HepG2 (cell line): Measurements from ENCODE around the gene ACSM2B. TPM values are rescaled to one million over a fixed set of nuclear protein-coding genes. Genes with fewer than 3 reads are reported as not detected.

Experiments used
- BCL3 ChIP-seq: sonication (generic); formaldehyde crosslinking; IDR thresholded peaks from 2 replicates; pipeline ENCODE4 v1.5.1; 2020; ENCODE audit warnings: mild to moderate bottlenecking, missing genetic modification reagents, moderate library complexity
- ELF4 ChIP-seq: sonication (generic); formaldehyde crosslinking; IDR thresholded peaks from 2 replicates; pipeline ENCODE4 v1.5.0; 2020; ENCODE audit warnings: missing genetic modification reagents, mild to moderate bottlenecking, moderate library complexity, borderline replicate concordance
- HBP1 ChIP-seq: IDR thresholded peaks from 2 replicates; pipeline ENCODE4 v1.6.1; 2016; ENCODE audit warnings: low read depth, control low read depth
- HOXA5 ChIP-seq: sonication (generic); formaldehyde crosslinking; IDR thresholded peaks from 2 replicates; pipeline ENCODE4 v1.4.0; 2020; ENCODE audit warnings: missing genetic modification reagents
- KDM5B ChIP-seq: sonication (generic); formaldehyde crosslinking; IDR thresholded peaks from 2 replicates; pipeline ENCODE4 v1.4.0; 2020; ENCODE audit warnings: missing genetic modification reagents, mild to moderate bottlenecking, borderline replicate concordance
- NFKB2 ChIP-seq: sonication (generic); formaldehyde crosslinking; IDR thresholded peaks from 2 replicates; pipeline ENCODE4 v1.4.0; 2020; ENCODE audit warnings: missing genetic modification reagents, borderline replicate concordance
- PATZ1 ChIP-seq: sonication (generic); formaldehyde crosslinking; IDR thresholded peaks from 2 replicates; pipeline ENCODE4 v1.4.0; 2020; ENCODE audit warnings: missing genetic modification reagents
- PHF8 ChIP-seq: sonication (generic); formaldehyde crosslinking; IDR thresholded peaks from 2 replicates; pipeline ENCODE4 v1.5.0; 2020; ENCODE audit warnings: missing genetic modification reagents
- POGK ChIP-seq: sonication (generic); formaldehyde crosslinking; conservative IDR thresholded peaks from 2 replicates; pipeline ENCODE4 v1.8.0; 2022; ENCODE audit warnings: mild to moderate bottlenecking, moderate library complexity, missing genetic modification reagents
- U2AF1 ChIP-seq: fragments of 200-400 bp; formaldehyde crosslinking; optimal IDR thresholded peaks from 2 replicates; pipeline ENCODE3; 2017; ENCODE audit warnings: mild to moderate bottlenecking, low read depth, low read length
- ZNF350 ChIP-seq: sonication (generic); formaldehyde crosslinking; IDR thresholded peaks from 2 replicates; pipeline ENCODE4 v1.4.0; 2020; ENCODE audit warnings: mild to moderate bottlenecking, low read depth, missing genetic modification reagents, borderline replicate concordance
- ZNF484 ChIP-seq: sonication (generic); formaldehyde crosslinking; IDR thresholded peaks from 2 replicates; pipeline ENCODE4 v1.5.1; 2020; ENCODE audit warnings: mild to moderate bottlenecking, low read depth, missing genetic modification reagents, borderline replicate concordance
- ZNF501 ChIP-seq: sonication (generic); formaldehyde crosslinking; IDR thresholded peaks from 2 replicates; pipeline ENCODE4 v1.5.1; 2020; ENCODE audit warnings: mild to moderate bottlenecking, moderate library complexity, missing genetic modification reagents
- ZNF547 ChIP-seq: sonication (generic); formaldehyde crosslinking; IDR thresholded peaks from 2 replicates; pipeline ENCODE4 v1.5.1; 2020; ENCODE audit warnings: mild to moderate bottlenecking, missing genetic modification reagents
- ZNF607 ChIP-seq: sonication (generic); formaldehyde crosslinking; IDR thresholded peaks from 2 replicates; pipeline ENCODE4 v1.5.1; 2020; ENCODE audit warnings: missing genetic modification reagents, mild to moderate bottlenecking, borderline replicate concordance
- polyA plus RNA-seq, 8 experiments: library from polyadenylated mRNA; depleted of rRNA in 3 of 8; stranded (reverse) in 7 of 8; unstranded in 1 of 8; fragments of >200 nt; fragmentation: Illumina TruSeq in 4 of 8; extraction: Trizol in 4 of 8; gene quantifications; 2 replicates each; pipeline versions ENCODE4 v1.2.1 to v1.2.3, GENCODE V29; 2011 to 2016; ENCODE audit warnings: low read depth in 4 of 8, missing spikeins in 1 of 8, mixed read lengths in 1 of 8; ENCODE audit not compliant: insufficient read depth in 1 of 8
- total RNA-seq, 5 experiments: library from RNA; depleted of rRNA; stranded (reverse); fragments of >200 nt; fragmentation: Illumina TruSeq; extraction: Trizol; gene quantifications; 2 replicates each; pipeline ENCODE4 v1.2.3, GENCODE V29; 2016; ENCODE audit warnings: low read depth in 1 of 5

Gene ACSM2B
- total and polyA plus RNA-seq, 2 of the 13 experiments (the other 11 are each of a cell fraction or from before 2014, with no cell fraction given) = 22.9 to 34.0 TPM

GRCh38 chr16:20622498-20622870 lies 46.3 kb upstream of the ACSM2B start (continued):
- 0 out of 2 replicates have a peak, but pooled peaks have one; percentile 38 for TF ChIP-seq BCL3 (CRISPR knock-in tag)
- TF ChIP-seq PATZ1 (CRISPR knock-in tag) = 0 out of 2 replicates have a peak, but pooled peaks have one; percentile 3
- no peak for TF ChIP-seq PHF8
- no peak for TF ChIP-seq NFKB2 (CRISPR knock-in tag)
- TF ChIP-seq ZNF501 (CRISPR knock-in tag) = peak; percentile 25; the same call in 1 of the 2 replicates
- no peak for TF ChIP-seq ZNF607 (CRISPR knock-in tag)
- 0 out of 2 replicates have a peak, but pooled peaks have one; percentile 40 for TF ChIP-seq KDM5B (CRISPR knock-in tag)
- peak; percentile 31 for TF ChIP-seq U2AF1
- no peak for TF ChIP-seq HBP1 (CRISPR knock-in tag)
- TF ChIP-seq POGK (CRISPR knock-in tag) = no peak
- TF ChIP-seq HOXA5 (CRISPR knock-in tag) = no peak
- TF ChIP-seq ZNF350 (CRISPR knock-in tag) = 0 out of 2 replicates have a peak, but pooled peaks have one; percentile 4
- TF ChIP-seq ELF4 (CRISPR knock-in tag) = no peak
- TF ChIP-seq ZNF547 (CRISPR knock-in tag) = 0 out of 2 replicates have a peak, but pooled peaks have one; percentile 59
- no peak for TF ChIP-seq ZNF484 (CRISPR knock-in tag)
